ENCODE results near the gene FAM187B.

The FAM187B gene

GRCh38 chr19:35228177-35228930, at the start of gene FAM187B:
FAM187B (minus strand) TSS chr19:35228739; CDS start chr19:35228680, 59 bp downstream.
- ATAC-seq = no peak
- TF ChIP-seq ARNTL (CRISPR knock-in tag; IDR thresholded peaks at IDR 0.05; ENCODE audit: borderline replicate concordance, low read depth) (no peak), PPARA (CRISPR knock-in tag; IDR thresholded peaks at IDR 0.05; ENCODE audit: borderline replicate concordance) (no peak), TCF4 (CRISPR knock-in tag; IDR thresholded peaks at IDR 0.05; ENCODE audit: borderline replicate concordance) (no peak), ZFP3 (CRISPR knock-in tag; IDR thresholded peaks at IDR 0.05) (no peak)

GRCh38 chr19:35276706-35277281, 48.3 kb upstream of the FAM187B start:
- no peak for TF ChIP-seq PATZ1 (CRISPR knock-in tag; IDR thresholded peaks at IDR 0.05; ENCODE audit: borderline replicate concordance)
- TF ChIP-seq ZC3H10 (CRISPR knock-in tag; IDR thresholded peaks at IDR 0.05) = no peak
- no peak for TF ChIP-seq CSDC2 (CRISPR knock-in tag; IDR thresholded peaks at IDR 0.05)
- no peak for TF ChIP-seq POU6F1 (CRISPR knock-in tag; IDR thresholded peaks at IDR 0.05; ENCODE audit: borderline replicate concordance, low read depth)
- ATAC-seq = no peak

- TF ChIP-seq ARNTL (CRISPR knock-in tag; IDR thresholded peaks at IDR 0.05; ENCODE audit: borderline replicate concordance, low read depth) (no peak), ZC3H10 (CRISPR knock-in tag; IDR thresholded peaks at IDR 0.05) (no peak), SNAI2 (CRISPR knock-in tag; IDR thresholded peaks at IDR 0.05) (no peak), GLIS3 (CRISPR knock-in tag; IDR thresholded peaks at IDR 0.05) (no peak), BACH2 (CRISPR knock-in tag; IDR thresholded peaks at IDR 0.05; ENCODE audit: borderline replicate concordance) (no peak), PPARA (CRISPR knock-in tag; IDR thresholded peaks at IDR 0.05; ENCODE audit: borderline replicate concordance) (no peak), CSDC2 (CRISPR knock-in tag; IDR thresholded peaks at IDR 0.05) (no peak), ZNF565 (CRISPR knock-in tag; conservative IDR thresholded peaks at IDR 0.05; ENCODE audit: low read depth) (no peak), ZNF8 (CRISPR knock-in tag; IDR thresholded peaks at IDR 0.05) (no peak), ZNF70 (CRISPR knock-in tag; IDR thresholded peaks at IDR 0.05) (no peak), TCF4 (CRISPR knock-in tag; IDR thresholded peaks at IDR 0.05; ENCODE audit: borderline replicate concordance) (no peak), RARB (CRISPR knock-in tag; IDR thresholded peaks at IDR 0.05) (no peak), ISL1 (CRISPR knock-in tag; IDR thresholded peaks at IDR 0.05) (no peak), CREB5 (CRISPR knock-in tag; IDR thresholded peaks at IDR 0.05; ENCODE audit: low read depth) (no peak), PATZ1 (CRISPR knock-in tag; IDR thresholded peaks at IDR 0.05; ENCODE audit: borderline replicate concordance) (no peak), TOX (CRISPR knock-in tag; IDR thresholded peaks at IDR 0.05; ENCODE audit: borderline replicate concordance) (no peak), TSHZ2 (CRISPR knock-in tag; IDR thresholded peaks at IDR 0.05) (no peak), CSRNP3 (CRISPR knock-in tag; IDR thresholded peaks at IDR 0.05) (no peak), ESRRG (CRISPR knock-in tag; IDR thresholded peaks at IDR 0.05) (no peak)
These were observed 45.8 kb upstream of the FAM187B start for GRCh38 chr19:35274323-35274722.

More at GRCh38 chr19:35274323-35274722, 45.8 kb upstream of the FAM187B start:
- no peak for ATAC-seq

All from SK-N-SH treated with all-trans-retinoic acid at 6 μM for 48 hours (cell line).